ENCODE data around the gene STOML1.

Gene STOML1

DNA sequence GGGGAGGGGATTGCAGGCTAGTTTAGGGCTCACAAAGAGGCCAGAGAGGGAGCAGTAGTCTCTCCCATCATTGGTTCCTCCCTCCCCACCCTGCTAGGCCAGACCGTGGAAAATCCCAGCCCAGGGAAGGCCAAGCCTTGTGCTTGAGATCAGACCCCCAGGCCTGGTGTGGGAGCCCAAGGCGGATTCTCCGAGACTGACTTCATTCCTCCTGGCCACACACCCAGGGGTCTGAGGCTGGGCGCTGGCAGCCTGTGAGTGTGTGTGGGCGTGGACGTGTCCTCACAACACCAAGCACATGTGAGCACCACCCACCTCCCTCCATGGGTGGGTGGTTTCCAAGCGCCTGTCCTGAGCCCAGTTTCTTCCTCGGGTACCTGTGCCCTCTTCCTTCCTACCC lies 61.7 kb downstream of the STOML1 start:
- no peak for DNase-seq (ENCODE audit: low spot score)

DNA sequence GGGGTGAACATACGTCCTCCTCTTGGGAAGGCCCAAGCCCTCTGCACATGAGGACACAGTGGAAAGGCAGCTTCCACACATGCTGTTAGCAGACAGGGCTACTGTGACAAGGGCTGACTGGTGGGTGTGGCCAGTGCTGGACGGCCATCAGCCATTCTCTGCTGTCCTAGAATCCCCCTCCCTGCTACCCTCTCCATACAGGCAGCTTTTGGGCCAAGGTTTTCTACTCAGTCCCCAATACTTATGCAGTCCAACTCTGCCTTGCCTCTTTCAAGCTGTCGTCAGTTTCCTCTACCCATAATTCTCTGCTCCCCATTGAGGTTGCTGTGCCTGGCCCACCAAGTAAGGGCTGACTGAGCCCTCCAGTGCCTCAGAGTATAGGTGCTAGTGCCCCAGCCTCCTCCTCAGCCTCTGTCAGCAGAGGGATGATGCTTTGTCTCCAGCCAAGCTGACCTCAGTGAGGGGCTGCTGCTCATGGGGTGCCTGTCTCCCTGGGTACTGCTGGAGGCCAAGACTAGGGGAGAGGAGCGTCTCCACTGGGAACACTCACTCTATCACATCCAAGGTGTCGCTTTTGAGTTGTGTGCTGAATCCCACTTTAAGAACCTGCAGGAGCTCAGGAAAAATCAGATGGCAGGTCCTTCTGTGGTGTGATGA lies 63.0 kb downstream of the STOML1 start:
- no peak for DNase-seq (ENCODE audit: low spot score)
